ENCODE data around the gene ZNF507. TPM values are rescaled to one million over a fixed set of nuclear protein-coding genes. Genes with fewer than 3 reads are reported as not detected.

ZNF507 gene
- total and polyA plus RNA-seq, 2 experiments from 2014 or later, result 4.7 to 11.8 TPM

GRCh38 chr19:32322541-32322940, 22.9 kb upstream of the ZNF507 start:
- Histone ChIP-seq H4K20me1 (ENCODE audit: insufficient read depth, poor library complexity, severe bottlenecking) (no peaks in the 10 kb centered on the region), H3K9me2 (replicated peaks; ENCODE audit: insufficient read depth) (no peaks in the 10 kb centered on the region), H3K79me2 (no peaks in the 10 kb centered on the region), H3K27ac (no peak overlapping the region), H2AFZ (no peak overlapping the region), H3K4me1 (ENCODE audit: insufficient read depth) (no peaks in the 10 kb centered on the region), H3K9me3 (ENCODE audit: low read depth) (no peaks in the 10 kb centered on the region), H3K4me2 (no peak overlapping the region), H3K27me3 (no peaks in the 10 kb centered on the region), H3K36me3 (replicated peaks; ENCODE audit: insufficient read depth, low read depth) (no peaks in the 10 kb centered on the region), H3K4me3 (no peak overlapping the region)
- 86% methylated on average over 7 of the region's 7 CpGs for WGBS (ENCODE audit: low lambda C conversion rate, missing lambda C conversion rate)
- TF ChIP-seq EZH2 (IDR thresholded peaks at IDR 0.05; ENCODE audit: borderline replicate concordance) (no peak), EZH2phosphoT487 (IDR thresholded peaks at IDR 0.05; ENCODE audit: low read depth, severe bottlenecking, unreplicated experiment) (no peak), CTCF (IDR thresholded peaks at IDR 0.05; ENCODE audit: poor library complexity) (no peak)
- DNase-seq (ENCODE audit: low spot score), result no peak

GRCh38 chr19:32324631-32325285, 20.7 kb upstream of the ZNF507 start:
- whole genome bisulfite sequencing (ENCODE audit: low lambda C conversion rate, missing lambda C conversion rate), result 59% methylated on average over 10 of the region's 10 CpGs
- Histone ChIP-seq H3K4me3 (no peak overlapping the region), H3K4me1 (ENCODE audit: insufficient read depth) (no peaks in the 10 kb centered on the region), H3K27ac (no peak overlapping the region), H3K4me2 (no peak overlapping the region), H3K9me2 (replicated peaks; ENCODE audit: insufficient read depth) (no peaks in the 10 kb centered on the region), H3K9me3 (ENCODE audit: low read depth) (no peaks in the 10 kb centered on the region), H3K79me2 (no peaks in the 10 kb centered on the region), H3K36me3 (replicated peaks; ENCODE audit: insufficient read depth, low read depth) (no peaks in the 10 kb centered on the region), H2AFZ (no peak overlapping the region), H4K20me1 (ENCODE audit: insufficient read depth, poor library complexity, severe bottlenecking) (no peaks in the 10 kb centered on the region), H3K27me3 (no peaks in the 10 kb centered on the region)
- peak; percentile 41 for TF ChIP-seq CTCF (IDR thresholded peaks at IDR 0.05; ENCODE audit: poor library complexity)
- no peak for TF ChIP-seq EZH2phosphoT487 (IDR thresholded peaks at IDR 0.05; ENCODE audit: low read depth, severe bottlenecking, unreplicated experiment)
- no peak for TF ChIP-seq EZH2 (IDR thresholded peaks at IDR 0.05; ENCODE audit: borderline replicate concordance)
- no peak for DNase-seq (ENCODE audit: low spot score)

- TF ChIP-seq CTCF (IDR thresholded peaks at IDR 0.05; ENCODE audit: poor library complexity), result no peak
- no peak for TF ChIP-seq EZH2phosphoT487 (IDR thresholded peaks at IDR 0.05; ENCODE audit: low read depth, severe bottlenecking, unreplicated experiment)
- TF ChIP-seq EZH2 (IDR thresholded peaks at IDR 0.05; ENCODE audit: borderline replicate concordance), result no peak
- Histone ChIP-seq H3K9me3 (ENCODE audit: low read depth) (no peaks in the 10 kb centered on the region), H3K27me3 (peaks cover 7% of the 10 kb centered on the region), H3K4me1 (ENCODE audit: insufficient read depth) (no peaks in the 10 kb centered on the region), H2AFZ (no peak overlapping the region), H3K27ac (no peak overlapping the region), H4K20me1 (ENCODE audit: insufficient read depth, poor library complexity, severe bottlenecking) (no peaks in the 10 kb centered on the region), H3K36me3 (replicated peaks; ENCODE audit: insufficient read depth, low read depth) (no peaks in the 10 kb centered on the region), H3K79me2 (no peaks in the 10 kb centered on the region), H3K9me2 (replicated peaks; ENCODE audit: insufficient read depth) (no peaks in the 10 kb centered on the region), H3K4me3 (no peak overlapping the region), H3K4me2 (no peak overlapping the region)
- 70% methylated on average over 17 of the region's 17 CpGs for WGBS (ENCODE audit: low lambda C conversion rate, missing lambda C conversion rate)
- DNase-seq (ENCODE audit: low spot score), result no peak
Observed at GRCh38 chr19:32330213-32330857, 15.1 kb upstream of the ZNF507 start.
